Hematopoietic multipotent progenitor cell treated with erythropoietin and hydrocortisone succinate and interleukin-3 and kit ligand, for 6 days (in vitro differentiated cells): Measurements from ENCODE around the gene PCTP.

Experiments
- DNase-seq: peaks from one replicate; pipeline ENCODE4 v3.0.0-alpha.2; 2015

The PCTP gene

GRCh38 chr17:55750750-55751657 is at the start of gene PCTP:
TSS of gene PCTP (plus strand) at chr17:55751051. CDS start at chr17:55751104, 53 bp downstream.
- peak; percentile 97 for DNase-seq

GRCh38 chr17:55702150-55702549 is 48.7 kb upstream of the PCTP start:
- DNase-seq = no peak

GRCh38 chr17:55704401-55704800 is 46.5 kb upstream of the PCTP start:
- no peak for DNase-seq

GRCh38 chr17:55705847-55706246 is 45.0 kb upstream of the PCTP start:
- no peak for DNase-seq

- no peak for DNase-seq
Measured at GRCh38 chr17:55706808-55707773, 43.8 kb upstream of the PCTP start.

- DNase-seq = no peak
Measured at GRCh38 chr17:55708175-55708974, 42.5 kb upstream of the PCTP start.

GRCh38 chr17:55709440-55709839 is 41.4 kb upstream of the PCTP start:
- DNase-seq = no peak

GRCh38 chr17:55709984-55710383 is 40.9 kb upstream of the PCTP start:
- no peak for DNase-seq

- no peak for DNase-seq
Measured at GRCh38 chr17:55710410-55710809, 40.4 kb upstream of the PCTP start.

GRCh38 chr17:55710829-55711496 is 39.9 kb upstream of the PCTP start:
- no peak for DNase-seq

- no peak for DNase-seq
Measured at GRCh38 chr17:55717432-55717831, 33.4 kb upstream of the PCTP start.

GRCh38 chr17:55717898-55718735 is 32.7 kb upstream of the PCTP start:
- DNase-seq = peak; percentile 82

- DNase-seq = no peak
Measured at GRCh38 chr17:55720919-55721836, 29.7 kb upstream of the PCTP start.

- no peak for DNase-seq
Measured at GRCh38 chr17:55722016-55722736, 28.7 kb upstream of the PCTP start.

- no peak for DNase-seq
Measured at GRCh38 chr17:55722742-55723487, 27.9 kb upstream of the PCTP start, which contains the start of gene TMEM100. TSS of gene TMEM100 (minus strand) at chr17:55722864. CDS start at chr17:55721070, 1,794 bp downstream.

GRCh38 chr17:55723488-55723848 is 27.4 kb upstream of the PCTP start:
- DNase-seq = no peak

- no peak for DNase-seq
Measured at GRCh38 chr17:55726440-55726839, 24.4 kb upstream of the PCTP start.

GRCh38 chr17:55727275-55727674 is 23.6 kb upstream of the PCTP start:
- DNase-seq = no peak
